ENCODE data around the gene SIGLEC11. TPM values are rescaled to one million over a fixed set of nuclear protein-coding genes. Genes with fewer than 3 reads are reported as not detected.

SIGLEC11 gene
- polyA plus RNA-seq, 1 of the 3 experiments (the other 2 are of a cell fraction) = not detected

GRCh38 chr19:49986354-49986753, 25.4 kb upstream of the SIGLEC11 start:
- ChIA-PET CTCF (interaction anchor here (9.6 kb wide), 1 partner anchor 48 kb away, joined by 94 read pairs; no protein-coding TSS in a partner anchor), POLR2A (no interaction called here)
- no peak for DNase-seq
- Histone ChIP-seq H3K4me2 (no peak overlapping the region), H4K20me1 (ENCODE audit: insufficient read depth) (peaks cover 39% of the 10 kb centered on the region), H3K27me3 (ENCODE audit: insufficient read depth) (no peaks in the 10 kb centered on the region), H3F3A (replicated peaks; ENCODE audit: insufficient read depth) (no peaks in the 10 kb centered on the region), H3K9me2 (no peaks in the 10 kb centered on the region), H3K27ac (ENCODE audit: low read depth in 2 of 2, low read length in 1 of 2) (no peak overlapping the region), H3K36me3 (replicated peaks in 1 of 2; ENCODE audit: control insufficient read depth in 1 of 2, insufficient read depth in 2 of 2, low read length in 1 of 2) (peaks cover 5 to 12% of the 10 kb centered on the region in 2 experiments), H3K79me2 (ENCODE audit: insufficient read depth) (no peaks in the 10 kb centered on the region), H3K9ac (no peak overlapping the region), H2AFZ (ENCODE audit: low read depth) (no peak overlapping the region), H3K4me1 (ENCODE audit: control insufficient read depth in 1 of 2, insufficient read depth in 2 of 2, low read depth in 1 of 2, low read length in 1 of 2) (no peaks in the 10 kb centered on the region), H3K4me3 (ENCODE audit: low read depth in 2 of 2, low read length in 1 of 2) (no peak overlapping the region), H3K9me3 (no peaks in the 10 kb centered on the region)
- 92% methylated on average over 10 of the region's 10 CpGs for WGBS (ENCODE audit: low lambda C conversion rate)
- no peak for TF ChIP-seq FOXM1 (IDR thresholded peaks at IDR 0.05; ENCODE audit: low read depth)
- TF ChIP-seq EZH2phosphoT487 (IDR thresholded peaks at IDR 0.05; ENCODE audit: borderline replicate concordance, low read depth) = no peak
- no peak for TF ChIP-seq RAD21 (IDR thresholded peaks at IDR 0.05; ENCODE audit: low read length)
- TF ChIP-seq POLR2AphosphoS5 (IDR thresholded peaks at IDR 0.05; ENCODE audit: low read depth, low read length) = no peak

DNA sequence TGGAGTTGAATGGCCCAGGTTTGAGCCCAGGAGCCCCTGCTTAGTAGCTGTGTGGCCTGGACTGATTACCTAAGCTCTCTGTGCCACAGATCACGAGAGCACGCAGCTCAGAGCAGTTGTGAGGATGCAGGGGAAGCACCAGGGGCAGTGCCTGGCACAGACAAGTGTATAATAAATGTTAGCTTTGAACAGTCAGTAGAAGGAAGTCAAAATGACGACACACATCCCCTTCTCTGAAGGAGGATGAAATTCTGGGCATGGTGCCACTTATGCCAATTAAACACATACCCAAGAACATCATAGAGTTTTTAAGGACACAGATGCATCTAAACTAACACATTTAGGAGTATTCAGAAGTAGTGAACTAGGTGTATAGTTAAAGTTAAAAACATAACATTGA, 24.9 kb upstream of the SIGLEC11 start:
- Histone ChIP-seq H3K27ac (ENCODE audit: low read depth in 2 of 2, low read length in 1 of 2) (no peak overlapping the region), H3K27me3 (ENCODE audit: insufficient read depth) (no peaks in the 10 kb centered on the region), H3F3A (replicated peaks; ENCODE audit: insufficient read depth) (no peaks in the 10 kb centered on the region), H3K4me3 (ENCODE audit: low read depth in 2 of 2, low read length in 1 of 2) (no peak overlapping the region), H3K9me3 (no peaks in the 10 kb centered on the region), H3K9me2 (no peaks in the 10 kb centered on the region), H3K9ac (no peak overlapping the region), H3K4me2 (no peak overlapping the region), H3K36me3 (replicated peaks in 1 of 2; ENCODE audit: control insufficient read depth in 1 of 2, insufficient read depth in 2 of 2, low read length in 1 of 2) (peaks cover 5 to 8% of the 10 kb centered on the region in 2 experiments), H3K79me2 (ENCODE audit: insufficient read depth) (no peaks in the 10 kb centered on the region), H4K20me1 (ENCODE audit: insufficient read depth) (peaks cover 39% of the 10 kb centered on the region), H3K4me1 (ENCODE audit: control insufficient read depth in 1 of 2, insufficient read depth in 2 of 2, low read depth in 1 of 2, low read length in 1 of 2) (no peaks in the 10 kb centered on the region), H2AFZ (ENCODE audit: low read depth) (no peak overlapping the region)
- 75% methylated on average over 3 of the region's 3 CpGs for WGBS (ENCODE audit: low lambda C conversion rate)
- ChIA-PET CTCF (interaction anchor here (1.4 to 9.6 kb wide), 3 partner anchors 12 to 47 kb away, joined by 4 to 94 read pairs (median 13); no protein-coding TSS in a partner anchor), POLR2A (no interaction called here)
- TF ChIP-seq, protein P1, sequence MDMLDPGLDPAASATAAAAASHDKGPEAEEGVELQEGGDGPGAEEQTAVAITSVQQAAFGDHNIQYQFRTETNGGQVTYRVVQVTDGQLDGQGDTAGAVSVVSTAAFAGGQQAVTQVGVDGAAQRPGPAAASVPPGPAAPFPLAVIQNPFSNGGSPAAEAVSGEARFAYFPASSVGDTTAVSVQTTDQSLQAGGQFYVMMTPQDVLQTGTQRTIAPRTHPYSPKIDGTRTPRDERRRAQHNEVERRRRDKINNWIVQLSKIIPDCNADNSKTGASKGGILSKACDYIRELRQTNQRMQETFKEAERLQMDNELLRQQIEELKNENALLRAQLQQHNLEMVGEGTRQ (IDR thresholded peaks at IDR 0.05; ENCODE audit: borderline replicate concordance, low read depth, low read length) = no peak
- TF ChIP-seq EZH2phosphoT487 (IDR thresholded peaks at IDR 0.05; ENCODE audit: borderline replicate concordance, low read depth) (no peak), REST (IDR thresholded peaks at IDR 0.05; ENCODE audit: low read depth, low read length) (0 out of 2 replicates have a peak, but pooled peaks have one; percentile 12), TAF1 (IDR thresholded peaks at IDR 0.05; ENCODE audit: borderline replicate concordance, low read depth, low read length) (no peak)
- DNase-seq = no peak

All from SK-N-SH (cell line).